Bone marrow (tissue), 2 donors: ENCODE data around the gene BMP7.

Experiments used
- DNase-seq, 2 donors: peaks; one replicate each; lab custom pipeline; 2025; lab: John Stamatoyannopoulos, UW

The BMP7 gene

DNA sequence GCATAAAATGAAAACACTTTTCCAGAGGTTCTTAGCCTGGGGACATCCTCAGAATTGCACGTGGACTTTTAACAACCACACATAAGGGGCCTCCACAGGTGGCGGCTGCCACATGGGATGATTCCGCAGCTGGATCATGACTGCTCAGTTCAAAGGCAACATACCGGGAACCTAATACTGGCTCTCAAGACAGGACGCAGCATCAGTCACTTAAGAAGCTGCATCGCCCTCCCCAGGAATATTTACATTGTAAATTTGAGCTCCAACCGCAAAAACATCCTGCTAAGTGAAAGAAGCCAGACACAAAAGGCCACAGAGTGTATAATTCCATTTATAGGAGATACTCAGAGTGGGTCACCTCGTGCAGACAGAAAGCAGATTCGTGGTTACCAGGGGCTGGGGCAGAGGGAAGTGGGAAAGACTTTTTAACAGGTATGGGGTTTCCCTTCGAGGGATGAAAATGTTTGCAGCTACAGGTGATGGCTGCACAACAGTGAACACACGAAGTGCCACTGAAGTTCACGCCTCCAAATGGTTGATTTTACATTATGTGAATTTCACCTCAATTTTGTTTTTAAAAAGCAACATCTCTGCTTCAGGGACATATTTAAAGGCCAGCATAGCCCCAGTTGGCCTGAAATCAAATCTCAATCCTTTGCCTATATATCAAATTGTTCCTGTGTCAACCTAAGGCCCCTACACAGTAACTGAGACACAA, 141.5 kb downstream of the BMP7 start:
- no peak for DNase-seq

DNA sequence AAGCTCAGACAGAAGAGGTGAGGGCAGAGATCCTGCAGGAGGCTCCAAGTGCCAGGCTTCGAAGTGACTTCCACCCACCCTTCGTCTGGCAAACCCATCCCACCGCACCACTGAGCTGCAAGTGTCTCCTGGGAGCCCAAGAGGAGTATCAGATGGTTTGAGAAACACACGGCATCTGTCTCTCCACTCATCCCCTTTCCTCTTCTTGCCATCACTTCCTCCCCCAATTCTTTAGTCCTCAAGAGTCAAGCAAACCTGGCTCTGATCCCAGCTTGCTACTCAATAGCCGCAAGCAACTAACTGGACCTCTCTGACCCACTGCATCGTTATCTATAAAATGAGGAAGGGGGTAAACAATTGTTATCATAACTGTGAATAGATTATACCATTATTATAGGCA, 142.1 kb downstream of the BMP7 start:
- DNase-seq: no peak

- DNase-seq: no peak
Measured at GRCh38 chr20:57123504-57123903, 142.9 kb downstream of the BMP7 start.

- no peak for DNase-seq
Measured at GRCh38 chr20:57122536-57123489, 143.6 kb downstream of the BMP7 start.

DNA sequence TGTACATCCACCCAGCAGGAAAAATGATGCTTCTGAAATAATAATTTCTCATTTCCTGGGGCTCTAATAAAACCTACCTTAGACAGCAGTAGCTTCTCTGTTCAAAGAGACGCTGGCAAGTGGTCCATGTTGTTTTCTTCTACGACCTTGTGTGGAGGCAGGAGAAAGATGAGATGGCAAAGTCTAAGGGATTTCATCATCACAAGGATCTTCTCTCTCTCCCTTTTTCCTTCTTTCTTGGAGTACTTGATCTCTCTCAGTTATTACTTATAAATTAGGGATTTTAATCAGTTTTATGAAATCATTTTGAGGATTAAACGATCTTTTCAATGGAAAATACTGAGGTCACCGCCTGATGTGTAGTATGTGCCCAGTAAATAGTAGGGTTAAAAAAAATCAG, 147.5 kb downstream of the BMP7 start:
- DNase-seq: no peak
